GM21737 (cell line): ENCODE data around the gene CADM1.

Experiments
- ATAC-seq: cut with Tn5 transposase; IDR thresholded peaks from one replicate; pipeline ENCODE4 v1.9.1; 2021; ENCODE audit warnings: mild to moderate bottlenecking, moderate library complexity; ENCODE audit not compliant: unreplicated experiment

CADM1 gene

DNA sequence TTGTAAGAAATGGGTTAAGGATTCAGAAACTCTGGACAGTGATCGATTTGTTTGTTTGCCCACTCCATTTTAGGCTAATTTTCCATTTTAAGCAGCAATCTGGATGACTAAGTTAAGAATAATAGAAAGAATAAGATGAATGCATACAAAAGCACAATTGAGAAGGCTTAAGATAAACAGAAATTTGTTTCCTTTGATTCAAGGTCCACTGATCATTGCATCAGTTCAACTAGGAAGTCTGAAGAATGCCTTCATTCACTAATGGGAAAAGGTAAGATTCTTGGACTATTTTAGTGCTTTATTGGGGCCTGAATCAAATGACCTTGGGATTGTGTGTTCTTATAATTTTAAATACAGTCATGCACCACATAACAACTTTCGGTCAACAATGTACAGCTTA is 140.8 kb downstream of the CADM1 start:
- no peak for ATAC-seq

DNA sequence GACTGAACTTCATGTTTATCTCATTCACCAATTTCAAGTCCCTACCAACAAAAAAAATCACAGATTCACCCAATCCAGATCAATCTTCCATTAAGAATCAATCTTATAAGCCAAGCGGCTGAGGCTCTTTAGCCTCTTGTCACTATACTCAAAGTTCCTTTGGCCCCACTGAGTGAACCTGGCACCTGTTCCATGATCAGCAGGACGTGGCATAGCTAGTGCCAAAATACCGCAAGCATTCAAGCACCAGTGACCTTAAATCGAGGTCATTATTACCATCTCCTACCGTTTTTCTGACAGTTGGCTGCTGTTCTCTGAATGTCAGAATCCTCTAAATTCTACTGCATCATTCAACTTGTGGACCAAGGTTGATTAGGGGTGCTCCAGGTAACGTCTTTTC is 141.2 kb downstream of the CADM1 start:
- ATAC-seq = no peak

DNA sequence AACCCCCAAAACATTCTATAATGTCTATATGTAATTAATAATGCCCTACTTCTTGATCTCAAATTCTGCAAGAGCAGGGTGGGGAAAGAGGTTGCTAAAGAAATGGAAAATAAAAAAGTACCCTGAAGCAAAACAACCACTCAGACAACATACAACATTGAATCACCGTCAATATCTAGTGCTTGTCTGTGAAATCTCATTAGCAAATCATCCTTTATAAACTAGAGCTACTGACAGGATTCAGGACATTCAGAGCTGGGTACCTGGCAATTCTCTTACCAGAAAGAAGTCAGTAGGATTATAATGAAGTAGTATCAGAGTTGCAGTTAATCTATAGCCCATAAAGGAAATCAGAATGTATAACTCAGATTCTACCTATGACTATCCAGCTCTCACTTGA is 143.2 kb downstream of the CADM1 start:
- ATAC-seq = no peak

DNA sequence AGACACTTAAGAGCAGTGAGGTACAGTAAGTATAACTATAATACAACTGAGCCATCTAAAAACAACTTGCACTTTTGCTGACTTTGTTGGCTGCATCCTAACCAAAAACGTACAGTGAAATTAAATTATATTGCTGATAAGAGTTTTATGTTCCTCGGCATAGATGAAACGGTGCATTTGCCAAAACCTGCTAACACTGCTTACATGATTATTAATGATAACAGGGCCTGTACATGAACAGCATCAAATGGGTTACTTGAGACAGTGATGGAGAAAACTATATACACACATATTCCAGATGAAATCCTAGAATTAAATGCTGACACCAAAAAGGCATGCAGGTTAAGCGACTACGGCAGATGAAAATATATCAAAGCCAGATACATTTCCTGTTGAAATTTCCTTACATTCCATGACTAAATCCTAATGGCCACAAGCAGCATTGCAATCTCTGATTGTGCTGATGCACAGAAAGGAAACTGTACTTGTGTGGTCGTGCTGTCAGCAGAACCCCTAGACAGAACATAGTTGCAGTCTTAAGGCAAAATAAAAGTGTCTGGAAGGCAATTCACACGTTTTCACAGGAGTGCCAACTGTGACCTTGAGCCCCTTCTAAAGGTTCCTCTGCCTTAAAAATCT is 143.9 kb downstream of the CADM1 start:
- ATAC-seq = no peak

DNA sequence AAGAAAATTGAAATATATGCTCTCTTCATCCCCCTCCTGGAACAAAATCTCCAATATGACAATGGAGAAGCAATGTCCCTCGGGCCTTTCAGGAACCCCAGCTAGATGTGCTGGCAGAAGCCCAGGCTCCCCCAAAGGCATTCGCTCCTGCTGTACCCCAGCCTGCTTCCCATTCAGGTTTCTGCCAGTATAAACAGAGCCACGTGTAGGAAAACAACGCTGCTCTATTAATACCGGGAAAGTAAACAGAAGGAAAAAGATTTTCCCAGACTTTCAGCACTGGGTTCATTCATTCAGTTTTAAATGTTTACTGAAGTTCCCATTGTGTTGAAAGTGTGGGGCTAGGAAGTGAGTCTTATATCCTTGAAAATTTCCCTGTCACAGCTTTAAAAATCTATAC is 147.1 kb downstream of the CADM1 start:
- ATAC-seq = no peak

DNA sequence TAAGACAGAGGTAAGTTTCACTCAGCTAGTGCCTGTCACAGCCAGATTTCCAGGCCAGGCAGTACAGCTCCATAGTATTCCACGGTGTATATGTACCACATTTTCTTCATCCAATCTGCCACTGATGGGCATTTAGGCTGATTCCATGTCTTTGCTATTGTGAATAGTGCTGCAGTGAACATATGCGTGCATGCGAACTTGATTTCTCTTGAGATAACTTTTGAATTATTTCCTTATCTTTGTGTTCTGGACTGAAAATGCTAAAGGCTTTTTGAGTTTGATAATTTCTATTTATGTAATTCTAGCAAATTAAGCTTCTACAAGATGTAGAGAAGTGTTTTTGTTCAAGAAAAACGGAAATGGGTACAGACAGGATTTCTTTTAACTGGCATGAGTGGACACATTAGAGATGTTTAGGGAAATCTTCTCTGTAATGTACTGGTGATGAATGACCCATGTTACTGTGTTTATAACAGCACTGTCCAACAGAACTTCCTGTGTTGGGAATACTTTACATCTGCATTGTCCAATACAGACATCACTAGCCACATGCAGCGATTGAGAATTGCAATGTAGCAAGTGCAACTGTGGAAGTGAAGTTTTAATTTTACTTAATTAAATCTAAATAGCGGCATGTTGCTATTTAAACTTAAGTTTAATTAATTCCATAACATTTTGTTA is 151.3 kb downstream of the CADM1 start:
- no peak for ATAC-seq

DNA sequence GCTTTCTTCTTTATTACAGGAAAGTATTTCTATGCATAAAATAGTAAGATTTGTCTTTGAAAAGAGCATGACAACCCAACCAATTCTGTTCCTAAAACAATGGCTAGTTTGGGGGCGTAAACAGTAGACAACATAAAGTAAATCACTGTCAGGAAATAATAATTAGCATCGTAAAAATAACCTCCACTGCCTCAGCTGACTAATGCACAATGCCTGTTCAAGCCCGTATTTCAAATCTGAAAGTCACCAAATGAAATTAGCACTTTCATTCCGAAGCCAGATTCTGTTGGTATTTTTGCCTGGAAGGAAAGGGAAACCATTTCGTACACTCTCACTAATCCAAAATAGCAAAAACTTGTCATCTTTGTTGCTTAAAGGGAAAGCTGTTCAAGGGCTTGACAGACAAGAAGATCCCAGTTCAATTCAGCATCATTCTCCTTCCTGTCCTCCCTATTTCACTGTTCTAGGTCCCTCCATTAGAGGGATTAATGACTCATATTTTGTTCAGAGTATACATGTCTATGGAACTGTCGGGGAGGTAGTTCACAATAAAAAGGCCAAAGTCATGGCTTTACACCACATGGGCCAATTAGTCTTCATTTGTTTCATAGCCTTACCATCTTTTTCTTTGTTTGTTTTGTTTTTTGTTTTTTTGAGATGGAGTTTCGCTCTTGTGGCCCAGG is 154.7 kb downstream of the CADM1 start:
- ATAC-seq = no peak

DNA sequence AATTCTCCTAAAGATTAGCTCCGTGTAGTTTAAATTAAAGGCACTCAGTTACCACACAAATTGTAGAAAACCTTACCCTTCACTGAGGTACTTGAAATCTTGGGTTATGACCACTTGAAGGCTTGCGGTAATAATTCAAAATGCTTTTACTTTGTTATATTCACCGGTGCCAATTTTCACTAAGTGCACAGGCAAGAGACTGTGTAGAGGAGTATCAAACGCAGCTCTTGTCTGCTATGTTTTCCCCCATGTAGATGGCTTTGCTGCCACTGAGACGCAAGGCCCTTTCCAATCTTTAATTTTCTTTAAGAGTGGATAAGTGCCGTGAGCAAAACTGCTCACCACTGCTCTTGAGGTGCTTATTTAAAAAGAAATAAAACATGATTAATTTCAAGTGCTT is 155.8 kb downstream of the CADM1 start:
- ATAC-seq = no peak

DNA sequence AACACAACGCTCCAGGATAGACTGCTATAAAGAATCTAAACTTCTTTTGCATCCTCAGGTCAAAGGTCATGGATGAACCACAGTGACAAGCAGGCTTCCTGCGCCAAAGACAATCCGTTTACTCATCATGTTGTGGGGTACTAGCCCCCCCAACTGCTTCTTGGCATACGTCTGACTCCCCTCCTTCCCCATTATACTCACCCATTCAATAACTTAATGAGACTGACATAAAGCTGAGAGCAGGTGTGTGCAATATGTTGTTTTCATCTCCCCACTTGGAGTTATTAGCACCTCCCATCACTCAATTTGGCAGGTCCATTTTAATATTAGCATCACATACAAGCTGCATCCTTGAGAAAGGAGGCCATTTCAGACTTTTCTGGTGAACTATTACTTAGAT is 157.1 kb downstream of the CADM1 start:
- ATAC-seq = no peak

DNA sequence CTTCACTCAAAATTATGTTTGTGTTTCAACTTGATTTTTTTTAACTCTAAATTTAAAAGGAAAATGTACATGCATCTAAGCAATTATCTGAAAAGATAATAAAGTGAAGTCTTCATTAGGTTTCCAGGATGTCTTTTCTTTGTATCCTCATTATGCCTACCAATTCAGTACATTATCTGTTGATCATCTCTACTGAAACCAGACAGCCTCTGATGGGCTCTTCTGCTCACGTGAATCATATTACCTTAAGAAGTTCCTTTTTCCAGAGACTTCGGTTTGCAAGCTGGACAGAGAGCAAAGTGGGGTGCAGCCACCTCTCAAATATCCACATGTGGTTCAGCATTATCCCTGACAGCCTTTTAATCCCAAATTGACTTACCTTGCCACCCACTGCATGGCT is 158.4 kb downstream of the CADM1 start:
- no peak for ATAC-seq

DNA sequence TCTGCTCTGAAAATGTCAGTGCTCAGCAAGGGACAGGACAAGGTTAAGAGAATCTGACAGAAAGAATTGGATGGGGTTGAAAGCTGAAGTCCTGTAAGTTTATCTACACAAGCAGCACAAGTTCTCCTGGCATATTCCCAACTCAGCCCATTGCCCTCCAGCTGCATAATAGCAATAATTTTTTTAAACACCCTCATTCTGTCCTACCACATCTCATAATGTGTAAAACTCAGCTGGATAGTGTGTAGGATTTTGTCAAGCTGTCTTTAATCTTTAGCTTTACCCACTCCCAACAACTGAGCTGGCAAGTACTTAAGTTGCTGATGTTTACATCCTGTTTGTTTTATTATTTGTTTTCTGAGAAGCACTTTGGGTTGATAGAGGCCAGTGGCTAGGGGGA is 158.9 kb downstream of the CADM1 start:
- ATAC-seq = no peak

DNA sequence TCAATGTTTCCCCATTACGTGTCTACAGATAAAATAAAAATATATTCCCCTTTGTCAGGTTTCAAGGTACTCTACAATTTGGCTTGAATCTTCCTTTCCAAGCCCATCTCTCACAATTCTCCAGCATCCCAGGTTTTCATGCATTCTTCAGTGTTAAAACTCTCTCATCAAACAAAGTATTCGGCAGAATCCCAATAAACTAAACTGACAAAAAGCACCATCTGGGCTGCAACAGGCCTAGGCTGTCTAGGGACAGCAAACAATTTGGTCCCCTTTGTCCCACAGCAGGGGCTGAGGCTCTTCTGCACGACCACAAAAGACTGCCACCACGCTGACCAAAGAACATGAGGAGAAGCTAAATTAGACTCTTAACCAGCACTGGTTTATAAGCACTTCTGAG is 159.4 kb downstream of the CADM1 start:
- ATAC-seq = no peak

DNA sequence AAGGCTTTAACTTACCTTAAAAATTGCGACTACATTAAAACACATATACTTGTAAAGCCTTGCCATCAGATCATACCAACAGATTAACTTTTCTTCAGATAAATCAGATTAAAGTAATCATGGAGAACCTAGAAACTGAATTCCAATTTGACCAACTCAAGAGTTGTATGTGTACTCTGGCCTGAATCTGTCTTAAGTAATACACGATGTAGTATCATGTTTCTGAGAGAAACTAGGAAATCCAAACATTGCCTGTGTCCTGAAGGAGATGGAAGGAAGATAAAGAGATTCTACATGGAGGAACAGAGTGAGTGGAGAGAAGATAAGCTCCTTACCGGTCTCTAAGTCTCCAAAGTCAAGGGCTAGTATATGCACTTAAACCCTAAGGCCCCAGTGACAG is 162.1 kb downstream of the CADM1 start:
- no peak for ATAC-seq

DNA sequence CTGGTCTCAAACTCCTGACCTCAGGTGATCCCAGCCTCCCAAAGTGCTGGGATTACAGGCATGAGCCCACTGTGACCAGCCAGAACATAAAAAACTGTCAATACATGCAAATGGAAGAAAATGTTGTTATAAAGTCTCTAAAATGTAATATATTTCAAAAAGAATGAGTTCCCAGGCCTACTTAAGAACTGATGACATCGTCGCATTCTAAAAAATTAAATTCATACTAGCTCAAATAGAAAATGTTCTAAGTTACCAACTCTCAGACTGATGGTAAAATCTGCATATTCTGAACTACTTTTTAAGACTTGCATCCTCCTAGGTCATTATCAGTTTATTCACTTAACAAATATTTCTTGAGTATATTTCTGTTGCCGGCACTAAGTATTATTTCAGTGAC is 163.3 kb downstream of the CADM1 start:
- no peak for ATAC-seq

DNA sequence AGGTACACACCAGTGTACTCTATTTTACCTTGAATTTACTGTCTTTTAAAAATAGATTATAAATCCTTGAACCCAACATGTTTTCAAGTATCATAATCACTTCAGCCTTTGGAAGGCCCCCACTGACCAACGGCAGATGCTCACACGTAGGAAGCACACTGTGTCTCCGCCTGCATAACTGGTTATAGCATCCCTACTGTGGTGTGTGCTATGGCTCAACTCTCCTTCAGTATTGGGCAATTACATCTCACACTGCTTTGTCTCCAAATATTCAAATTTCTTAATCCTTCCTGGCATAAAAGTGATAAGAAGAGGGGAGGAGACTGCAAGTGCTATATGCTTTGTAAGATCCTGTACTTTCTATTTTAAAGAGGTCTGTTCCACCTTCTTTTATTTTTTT is 165.7 kb downstream of the CADM1 start:
- no peak for ATAC-seq

DNA sequence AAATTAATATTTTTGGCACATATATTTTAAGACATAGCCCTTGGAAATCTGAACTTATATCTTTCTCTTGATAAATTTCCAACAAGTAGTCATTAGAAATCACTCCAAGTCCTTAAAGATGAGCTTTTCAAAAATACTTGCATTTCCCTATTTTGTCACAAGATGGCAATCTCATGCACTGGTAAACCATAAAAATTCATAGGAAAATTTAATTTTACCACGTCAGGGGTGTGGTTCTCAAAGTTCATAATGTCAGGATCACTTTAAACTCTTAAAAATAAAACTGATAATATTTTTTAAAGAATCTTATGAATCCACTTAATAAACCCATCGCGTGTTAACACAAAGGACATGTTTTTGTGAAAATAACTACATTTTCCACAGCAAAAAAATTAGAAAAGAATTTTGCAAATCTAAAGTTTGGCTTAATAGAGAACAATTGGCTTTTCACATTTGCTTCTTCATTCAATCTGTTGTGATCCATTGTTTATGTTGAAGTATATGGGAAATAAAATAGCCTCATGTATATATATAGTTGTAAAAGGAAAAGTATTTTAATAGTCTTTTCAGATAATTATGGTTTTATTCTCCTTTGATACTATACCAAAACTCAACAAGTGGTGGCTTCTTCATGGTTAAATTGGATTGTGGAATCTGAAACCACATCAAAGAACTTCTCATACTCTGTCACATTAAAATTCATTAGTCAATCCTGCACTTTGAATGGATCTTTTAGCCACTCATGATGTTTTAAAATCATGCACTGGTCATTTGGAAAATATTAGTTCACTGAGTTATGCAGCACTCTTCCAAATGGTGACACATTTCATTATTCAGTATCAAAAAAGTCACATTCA is 169.1 kb downstream of the CADM1 start:
- no peak for ATAC-seq

DNA sequence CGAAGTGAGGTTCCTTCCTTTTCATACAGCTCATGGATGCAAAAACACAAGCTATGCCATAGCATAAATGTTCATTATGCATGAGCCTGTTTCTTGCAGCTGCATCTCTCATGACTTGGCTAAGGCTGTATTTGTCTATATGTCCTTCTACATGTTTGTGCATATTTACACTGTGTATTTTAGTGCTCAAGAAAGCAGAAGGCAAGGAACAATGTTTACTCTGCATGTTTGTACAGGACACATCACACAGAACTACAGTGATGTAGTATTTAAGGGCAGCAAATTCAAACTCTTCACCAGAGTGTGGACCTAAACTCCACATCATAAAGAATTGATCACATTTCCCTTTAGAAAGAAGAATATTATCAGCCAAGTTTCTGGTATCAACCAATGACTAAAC is 170.3 kb downstream of the CADM1 start:
- ATAC-seq = no peak

DNA sequence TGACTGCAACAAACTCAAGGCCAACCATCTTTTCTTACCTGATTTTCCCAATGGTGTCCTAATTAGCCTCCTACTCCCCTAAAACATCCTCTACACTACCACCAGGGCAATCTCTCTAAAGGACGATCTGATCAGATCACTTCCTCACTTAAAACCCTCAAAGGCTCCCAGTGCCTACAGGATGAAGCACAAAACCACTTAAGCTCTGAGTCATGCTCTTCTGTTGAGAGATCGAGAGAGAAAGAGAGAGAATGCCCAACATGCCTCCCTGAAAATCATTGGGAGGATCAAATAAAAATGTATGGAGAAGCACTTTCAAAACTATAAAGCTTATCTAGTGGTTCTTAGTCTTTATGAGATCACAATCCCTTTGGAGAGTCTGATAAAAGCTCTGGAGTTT is 171.1 kb downstream of the CADM1 start:
- ATAC-seq = no peak

DNA sequence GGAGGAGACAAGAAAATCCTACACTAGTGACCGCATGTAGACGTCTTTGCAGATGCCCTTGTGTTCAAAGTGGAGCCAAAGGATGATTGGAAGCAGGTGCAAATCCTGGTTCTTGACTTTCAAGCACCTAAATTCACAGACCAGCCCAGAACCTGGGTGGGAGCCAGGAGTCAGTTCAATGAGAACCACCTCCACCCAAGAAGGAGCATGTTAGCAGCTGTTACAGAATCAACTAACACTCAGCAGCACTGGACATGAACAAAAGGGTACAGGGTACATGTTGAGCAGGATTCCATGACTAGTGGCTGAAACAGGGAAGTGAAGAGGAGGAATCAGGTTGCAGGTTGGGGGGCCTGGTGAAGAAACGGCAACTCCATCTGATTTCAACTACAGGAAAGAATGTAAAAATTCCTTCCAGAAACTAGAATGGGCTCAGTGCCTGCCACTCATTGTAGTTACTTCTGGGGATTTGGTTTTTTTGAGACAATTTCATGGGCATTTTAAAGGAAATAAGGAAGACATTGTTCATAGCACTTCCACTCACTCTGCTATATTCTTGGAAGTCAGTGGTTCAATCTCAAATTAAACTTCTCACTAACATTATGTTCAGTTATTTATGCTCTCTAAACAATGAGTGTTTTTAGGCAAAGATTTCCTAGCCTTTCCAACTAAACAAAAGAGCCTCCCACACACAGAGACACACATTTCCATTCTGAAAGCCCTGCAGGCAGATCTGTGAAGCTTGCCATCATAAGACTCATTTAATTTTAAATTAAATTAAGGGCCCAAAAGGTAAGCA is 173.3 kb downstream of the CADM1 start:
- no peak for ATAC-seq

DNA sequence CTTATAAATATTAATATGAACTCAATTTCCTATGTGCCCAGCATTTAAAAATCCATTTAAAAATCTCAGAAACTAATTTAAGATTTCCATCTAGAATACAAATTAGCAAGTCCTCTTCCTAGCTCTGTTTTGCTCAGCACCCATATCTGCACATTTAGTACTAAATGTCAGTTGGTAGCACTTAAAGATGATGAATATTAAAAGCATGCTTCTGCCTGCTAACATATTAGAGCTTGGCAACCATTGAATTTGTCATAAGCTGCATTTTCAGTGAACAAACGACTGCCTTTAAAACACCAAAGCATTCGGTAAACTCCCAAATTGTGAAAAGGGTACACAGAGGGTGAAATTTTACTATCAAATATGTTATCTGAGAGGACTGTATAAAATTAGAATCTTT is 177.7 kb downstream of the CADM1 start:
- ATAC-seq = no peak

DNA sequence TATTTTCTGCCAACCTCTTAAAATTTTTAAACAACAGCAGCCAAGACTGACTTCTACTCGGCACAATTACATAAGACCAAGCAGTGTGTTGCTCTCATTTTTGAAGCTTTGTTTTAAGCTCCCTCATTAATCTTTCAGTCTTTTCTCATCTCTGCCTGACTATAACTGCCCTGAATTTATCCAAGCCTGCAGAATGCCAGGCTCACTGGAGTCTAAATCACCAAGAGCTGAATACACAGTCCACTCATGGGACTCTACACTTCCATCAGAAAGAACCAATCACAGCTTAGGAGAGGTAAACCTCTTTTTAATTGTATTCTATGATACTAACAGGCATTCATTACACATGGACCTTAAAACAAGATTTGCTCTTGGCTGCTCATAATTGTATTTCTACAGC is 178.7 kb downstream of the CADM1 start:
- ATAC-seq = no peak
